NT2/D1 (cell line): ENCODE data around the gene LY6G5B.

Experiments
- SUZ12 ChIP-seq: IDR thresholded peaks from 2 replicates; pipeline ENCODE4 v1.6.1; 2011; ENCODE audit not compliant: insufficient read length, insufficient read depth; ENCODE audit errors: extremely low read depth
- YY1 ChIP-seq: IDR thresholded peaks from 2 replicates; pipeline ENCODE4 v1.6.1; 2011; ENCODE audit not compliant: insufficient read length, insufficient read depth

DNA sequence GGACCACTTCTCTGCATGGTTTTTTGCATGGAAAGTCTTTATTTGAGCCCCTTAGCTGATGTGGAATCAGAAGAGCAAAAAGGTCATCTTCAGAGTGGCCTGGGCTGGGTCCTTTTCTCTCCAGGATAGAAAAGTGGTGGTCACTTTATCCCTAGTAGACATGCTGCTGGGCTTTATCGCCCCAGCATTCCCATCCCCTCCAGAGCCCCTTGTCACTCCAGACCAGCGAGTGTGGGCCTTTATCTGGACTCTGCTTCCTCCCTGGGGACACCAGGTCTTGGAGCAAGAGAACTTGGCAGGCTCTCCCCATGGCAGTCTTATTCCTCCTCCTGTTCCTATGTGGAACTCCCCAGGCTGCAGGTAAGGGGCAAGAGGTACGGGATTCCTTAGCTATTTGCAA lies 36.8 kb downstream of the LY6G5B start, which contains the start of gene LY6G6F:
- no peak for TF ChIP-seq YY1
- no peak for TF ChIP-seq SUZ12
